B cell (primary cell): Measurements from ENCODE around the gene ATG7. TPM values are rescaled to one million over a fixed set of nuclear protein-coding genes. Genes with fewer than 3 reads are reported as not detected.

Experiments used
- ATAC-seq: fragments of 200-7000 bp; cut with Tn5 transposase; one replicate; pipeline ENCODE4 v1.10.0; 2021; ENCODE audit warnings: low read depth, mild to moderate bottlenecking, moderate number of reproducible peaks, moderate library complexity
- CTCF ChIA-PET: fragments of 350-600 bp; sonication (Branson Sonifier 250); formaldehyde crosslinking; loops from one replicate; lab custom pipeline; 2021; ENCODE audit warnings: antibody characterized with exemption, inconsistent platforms; lab: Charles Lee
- POLR2A ChIA-PET: fragments of 350-600 bp; sonication (Branson Sonifier 250); formaldehyde crosslinking; loops from one replicate; lab custom pipeline; 2021; ENCODE audit warnings: antibody characterized with exemption; lab: Charles Lee
- DNase-seq: peaks from one replicate; pipeline ENCODE4 v3.0.0; 2013
- H2AFZ ChIP-seq: 2 replicates; pipeline ENCODE4 v1.6.1; 2012; ENCODE audit warnings: mild to moderate bottlenecking, low read depth, low read length; ENCODE audit not compliant: insufficient read depth, poor library complexity, severe bottlenecking
- H3K27ac ChIP-seq, 2 donors: 1 replicate in 1 of 2; 2 replicates in 1 of 2; pipeline ENCODE4 v1.5.1; 2012 to 2013; ENCODE audit warnings: low read length in 2 of 2, mild to moderate bottlenecking in 2 of 2, moderate library complexity in 1 of 2
- H3K27me3 ChIP-seq, 4 experiments: fragments of 200-600 bp in 1 of 4; sonication (generic) in 1 of 4; replicated peaks in 1 of 4; 1 replicate in 2 of 4; 2 replicates in 2 of 4; pipeline versions ENCODE4 v1.6.1 to v1.7.0; 2013 to 2016; ENCODE audit warnings: low read length in 3 of 4, mild to moderate bottlenecking in 2 of 4, mixed read lengths in 1 of 4, moderate library complexity in 1 of 4; ENCODE audit not compliant: insufficient read depth in 4 of 4, control insufficient read depth in 3 of 4; ENCODE audit errors: control extremely low read depth in 1 of 4
- H3K36me3 ChIP-seq, 2 experiments: replicated peaks in 1 of 2; 1 replicate in 1 of 2; 2 replicates in 1 of 2; pipeline versions ENCODE4 v1.6.1 to v1.7.1; 2013; ENCODE audit warnings: low read length in 1 of 2; ENCODE audit not compliant: insufficient read depth in 2 of 2, control insufficient read depth in 1 of 2; ENCODE audit errors: control extremely low read depth in 1 of 2, extremely low read depth in 1 of 2
- H3K4me1 ChIP-seq, 2 donors: fragments of 200-600 bp in 1 of 2; sonication (generic) in 1 of 2; 1 replicate in 1 of 2; 2 replicates in 1 of 2; pipeline versions ENCODE4 v1.5.1 to v1.6.1; 2013 to 2017; ENCODE audit warnings: low read length in 2 of 2; ENCODE audit not compliant: control insufficient read depth in 2 of 2, insufficient read depth in 2 of 2
- H3K4me2 ChIP-seq: replicated peaks from 2 replicates; pipeline ENCODE3; 2012; ENCODE audit warnings: mild to moderate bottlenecking, low read depth, low read length; ENCODE audit not compliant: poor library complexity, severe bottlenecking
- H3K4me3 ChIP-seq, 5 experiments: fragments of 200-600 bp in 1 of 5; sonication (generic) in 1 of 5; 1 replicate in 3 of 5; 2 replicates in 2 of 5; pipeline versions ENCODE4 v1.5.1 to v1.7.0; 2011 to 2016; ENCODE audit warnings: low read length in 4 of 5, mild to moderate bottlenecking in 4 of 5, low read depth in 2 of 5, control low read depth in 1 of 5, moderate library complexity in 1 of 5; ENCODE audit not compliant: insufficient read depth in 1 of 5; ENCODE audit errors: control extremely low read depth in 1 of 5, extremely low read depth in 1 of 5
- H3K79me2 ChIP-seq: fragments of 200-600 bp; sonication (generic); one replicate; pipeline ENCODE4 v1.6.0; 2016; ENCODE audit warnings: low read length; ENCODE audit not compliant: control insufficient read depth, insufficient read depth
- H3K9ac ChIP-seq: fragments of 200-600 bp; sonication (generic); 2 replicates; pipeline ENCODE4 v1.6.1; 2017; ENCODE audit warnings: mild to moderate bottlenecking, low read length, moderate library complexity
- H3K9me3 ChIP-seq, 3 donors: one replicate each; pipeline versions ENCODE4 v1.6.1 to v1.7.1; 2013; ENCODE audit warnings: low read length in 2 of 3; ENCODE audit not compliant: control insufficient read depth in 2 of 3, insufficient read depth in 1 of 3; ENCODE audit errors: control extremely low read depth in 1 of 3
- H4K20me1 ChIP-seq: 2 replicates; pipeline ENCODE4 v1.6.0; 2012; ENCODE audit warnings: mild to moderate bottlenecking, low read length; ENCODE audit not compliant: insufficient read depth, control insufficient read depth, poor library complexity, severe bottlenecking
- H3K27ac Mint-ChIP-seq: one replicate; pipeline ENCODE4 v1.8.0; 2021; ENCODE audit warnings: mixed read lengths
- H3K27me3 Mint-ChIP-seq: one replicate; pipeline ENCODE4 v1.8.0; 2021; ENCODE audit warnings: mixed read lengths
- H3K4me1 Mint-ChIP-seq: one replicate; pipeline ENCODE4 v1.8.0; 2021; ENCODE audit warnings: mixed read lengths
- H3K4me3 Mint-ChIP-seq: one replicate; pipeline ENCODE4 v1.8.0; 2021; ENCODE audit warnings: mixed read lengths
- H3K9me3 Mint-ChIP-seq: one replicate; pipeline ENCODE4 v1.8.0; 2022; ENCODE audit warnings: mixed read lengths; ENCODE audit not compliant: insufficient read depth
- EZH2 ChIP-seq: IDR thresholded peaks from 2 replicates; pipeline ENCODE4 v1.6.1; 2012; ENCODE audit warnings: borderline replicate concordance, low read depth, mild to moderate bottlenecking, moderate library complexity, low read length; ENCODE audit not compliant: insufficient read depth, poor library complexity, severe bottlenecking
- WGBS: methylation state at CpG from one replicate; pipeline ENCODE4 v1.1.5; 2013; ENCODE audit warnings: missing lambda C conversion rate; ENCODE audit not compliant: insufficient coverage; 5-methylcytosine and 5-hydroxymethylcytosine counted together
- intact Hi-C: fragments of 100-400 bp; cut with micrococcal nuclease; formaldehyde crosslinking; loops from one replicate; pipeline ENCODE4 v1.10.0; 2022
- polyA plus RNA-seq: library from polyadenylated mRNA; depleted of rRNA; stranded (reverse); fragments of >200 nt; gene quantifications from 2 replicates; pipeline ENCODE4 v1.2.3, GENCODE V29; 2012
- total RNA-seq, 2 donors: library from RNA; stranded (reverse); fragments of 120-200 nt in 1 of 2; gene quantifications; 1 replicate in 1 of 2; 2 replicates in 1 of 2; pipeline versions ENCODE4 v1.2.3 to v1.2.4, GENCODE V29; 2013 to 2022
- TF ChIP-seq, protein P1 (sequence below): fragments of 200-600 bp; IDR thresholded peaks from one replicate; pipeline ENCODE4 v1.8.0; 2022; ENCODE audit warnings: antibody characterized with exemption, mild to moderate bottlenecking

Gene ATG7
- total and polyA plus RNA-seq, 2 donors (not counting 1 experiment from before 2014, with no cell fraction given) = 13.9 to 66.4 TPM

DNA sequence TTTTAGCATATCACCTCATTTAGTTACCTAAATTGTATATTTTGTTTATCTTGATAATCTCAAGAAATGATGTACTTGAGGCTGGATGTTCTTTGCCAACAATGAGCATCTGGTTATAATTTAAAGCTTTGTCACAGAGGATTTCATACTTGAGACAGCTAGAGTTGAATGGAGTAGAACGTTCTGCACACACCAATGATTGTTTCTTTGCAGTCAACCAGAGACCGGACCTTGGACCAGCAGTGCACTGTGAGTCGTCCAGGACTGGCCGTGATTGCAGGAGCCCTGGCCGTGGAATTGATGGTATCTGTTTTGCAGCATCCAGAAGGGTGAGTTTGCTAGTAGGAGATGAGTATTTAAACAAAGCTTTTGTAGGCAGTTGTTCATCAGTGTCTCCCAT, 90.4 kb downstream of the ATG7 start:
- POLR2A ChIA-PET = no interaction called here
- H4K20me1 ChIP-seq = no peaks in the 10 kb centered on the region
- ATAC-seq = no peak
- WGBS = 89% methylated on average over 5 of the region's 5 CpGs
- no peak overlapping the region for H2AFZ ChIP-seq
- Mint-ChIP-seq H3K27ac (no peak overlapping the region), H3K4me1 (no peaks in the 10 kb centered on the region), H3K9me3 (no peaks in the 10 kb centered on the region), H3K27me3 (no peaks in the 10 kb centered on the region), H3K4me3 (no peak overlapping the region)
- no peak overlapping the region for H3K27ac ChIP-seq
- H3K4me3 ChIP-seq = no peak overlapping the region
- H3K9me3 ChIP-seq = no peaks in the 10 kb centered on the region
- no peak overlapping the region for H3K4me2 ChIP-seq
- no peaks in the 10 kb centered on the region for H3K79me2 ChIP-seq
- CTCF ChIA-PET = interaction anchor here (1.5 kb wide), 1 partner anchor 126 kb away, joined by 5 read pairs; no protein-coding TSS in a partner anchor
- H3K27me3 ChIP-seq = no peaks in the 10 kb centered on the region
- TF ChIP-seq, protein P1, sequence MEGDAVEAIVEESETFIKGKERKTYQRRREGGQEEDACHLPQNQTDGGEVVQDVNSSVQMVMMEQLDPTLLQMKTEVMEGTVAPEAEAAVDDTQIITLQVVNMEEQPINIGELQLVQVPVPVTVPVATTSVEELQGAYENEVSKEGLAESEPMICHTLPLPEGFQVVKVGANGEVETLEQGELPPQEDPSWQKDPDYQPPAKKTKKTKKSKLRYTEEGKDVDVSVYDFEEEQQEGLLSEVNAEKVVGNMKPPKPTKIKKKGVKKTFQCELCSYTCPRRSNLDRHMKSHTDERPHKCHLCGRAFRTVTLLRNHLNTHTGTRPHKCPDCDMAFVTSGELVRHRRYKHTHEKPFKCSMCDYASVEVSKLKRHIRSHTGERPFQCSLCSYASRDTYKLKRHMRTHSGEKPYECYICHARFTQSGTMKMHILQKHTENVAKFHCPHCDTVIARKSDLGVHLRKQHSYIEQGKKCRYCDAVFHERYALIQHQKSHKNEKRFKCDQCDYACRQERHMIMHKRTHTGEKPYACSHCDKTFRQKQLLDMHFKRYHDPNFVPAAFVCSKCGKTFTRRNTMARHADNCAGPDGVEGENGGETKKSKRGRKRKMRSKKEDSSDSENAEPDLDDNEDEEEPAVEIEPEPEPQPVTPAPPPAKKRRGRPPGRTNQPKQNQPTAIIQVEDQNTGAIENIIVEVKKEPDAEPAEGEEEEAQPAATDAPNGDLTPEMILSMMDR = no peak
- no peak for TF ChIP-seq EZH2
- H3K4me1 ChIP-seq = no peaks in the 10 kb centered on the region
- DNase-seq = no peak
- H3K9ac ChIP-seq = no peak overlapping the region
- intact Hi-C loops = no loop called here
- H3K36me3 ChIP-seq = peaks cover 2 to 74% of the 10 kb centered on the region in 2 experiments

DNA sequence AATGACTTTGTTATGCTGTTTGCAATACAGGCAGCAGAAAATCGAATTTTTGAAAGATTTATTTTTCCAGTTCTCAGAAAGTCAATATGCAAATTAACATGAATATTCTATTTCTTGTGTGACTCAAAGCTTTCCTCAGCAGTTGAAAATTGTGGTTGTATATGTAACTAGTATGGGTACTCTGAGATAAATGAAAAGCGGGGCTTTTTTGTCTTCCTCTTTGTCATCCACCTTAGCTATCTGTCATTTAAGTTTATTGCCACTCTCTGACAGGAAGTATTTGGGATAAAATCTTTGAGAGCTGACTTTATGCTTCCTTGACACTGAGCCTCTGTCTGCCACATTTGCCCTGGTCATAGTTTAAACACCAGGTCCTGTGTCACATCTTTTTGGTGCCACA, 91.5 kb downstream of the ATG7 start:
- H3K9me3 ChIP-seq = no peaks in the 10 kb centered on the region
- Mint-ChIP-seq H3K27me3 (no peaks in the 10 kb centered on the region), H3K4me1 (no peaks in the 10 kb centered on the region), H3K9me3 (no peaks in the 10 kb centered on the region), H3K27ac (no peak overlapping the region), H3K4me3 (no peak overlapping the region)
- H3K4me2 ChIP-seq = no peak overlapping the region
- ATAC-seq (no peak), DNase-seq (no peak)
- no CpG with 5 or more reads among the region's 2 CpGs for WGBS
- no peaks in the 10 kb centered on the region for H3K4me1 ChIP-seq
- H2AFZ ChIP-seq = no peak overlapping the region
- H3K4me3 ChIP-seq = no peak overlapping the region
- ChIA-PET POLR2A (no interaction called here), CTCF (interaction anchor here (0.6 to 1.5 kb wide), 2 partner anchors 29 to 127 kb away, joined by 3 to 5 read pairs; no protein-coding TSS in a partner anchor)
- TF ChIP-seq, protein P1 = no peak
- no peak for TF ChIP-seq EZH2
- H4K20me1 ChIP-seq = no peaks in the 10 kb centered on the region
- no peak overlapping the region for H3K27ac ChIP-seq
- H3K79me2 ChIP-seq = no peaks in the 10 kb centered on the region
- H3K9ac ChIP-seq = no peak overlapping the region
- no peaks in the 10 kb centered on the region for H3K27me3 ChIP-seq
- intact Hi-C loops = no loop called here
- peaks cover 2 to 75% of the 10 kb centered on the region in 2 experiments for H3K36me3 ChIP-seq
